T-cell (primary cell): Measurements from ENCODE around the gene LPCAT2. TPM values are rescaled to one million over a fixed set of nuclear protein-coding genes. Genes with fewer than 3 reads are reported as not detected.

Experiments used
- ATAC-seq, 4 experiments: fragments of 200-7000 bp in 3 of 4; fragments of 150-1000 bp in 1 of 4; cut with Tn5 transposase; replicated peaks in 1 of 4; 1 replicate in 3 of 4; 2 replicates in 1 of 4; pipeline ENCODE4 v1.10.0; 2021; ENCODE audit warnings: moderate library complexity in 3 of 4, mild to moderate bottlenecking in 2 of 4, moderate number of reproducible peaks in 1 of 4
- CTCF ChIA-PET, 2 donors: fragments of 300-600 bp; sonication (Branson Sonifier 250); formaldehyde crosslinking; loops; one replicate each; lab custom pipeline; 2022; ENCODE audit warnings: antibody characterized with exemption in 2 of 2; lab: Charles Lee
- POLR2A ChIA-PET, 2 donors: fragments of 300-600 bp; sonication (Branson Sonifier 250); formaldehyde crosslinking; loops; one replicate each; lab custom pipeline; 2022; ENCODE audit warnings: antibody characterized with exemption in 2 of 2; lab: Charles Lee
- DNase-seq, 35 experiments: peaks; one replicate each; pipeline versions ENCODE4 v3.0.0 to v3.0.0-alpha.2; 2013 to 2023
- H3K27ac ChIP-seq: one replicate; pipeline ENCODE4 v1.5.1; 2013; ENCODE audit warnings: low read length
- H3K27me3 ChIP-seq, 2 experiments: replicated peaks in 1 of 2; 1 replicate in 1 of 2; 2 replicates in 1 of 2; pipeline versions ENCODE4 v1.6.1 to v1.7.0; 2013; ENCODE audit warnings: low read length in 1 of 2, mixed read lengths in 1 of 2; ENCODE audit not compliant: control insufficient read depth in 2 of 2, insufficient read depth in 2 of 2; ENCODE audit errors: extremely low read depth in 1 of 2
- H3K36me3 ChIP-seq, 2 donors: 1 replicate in 1 of 2; 2 replicates in 1 of 2; pipeline versions ENCODE4 v1.6.1 to v1.7.0; 2013; ENCODE audit warnings: low read length in 1 of 2; ENCODE audit not compliant: control insufficient read depth in 2 of 2, insufficient read depth in 1 of 2; ENCODE audit errors: extremely low read depth in 1 of 2
- H3K4me1 ChIP-seq, 2 experiments: 1 replicate in 1 of 2; 2 replicates in 1 of 2; pipeline versions ENCODE4 v1.6.1 to v1.7.0; 2013; ENCODE audit warnings: low read length in 2 of 2, mixed read lengths in 1 of 2; ENCODE audit not compliant: insufficient read depth in 2 of 2, control insufficient read depth in 1 of 2; ENCODE audit errors: extremely low read depth in 1 of 2
- H3K4me3 ChIP-seq, 2 donors: 1 replicate in 1 of 2; 2 replicates in 1 of 2; pipeline versions ENCODE4 v1.5.1 to v1.7.0; 2013; ENCODE audit warnings: mild to moderate bottlenecking in 2 of 2, low read length in 1 of 2, moderate library complexity in 1 of 2; ENCODE audit not compliant: control insufficient read depth in 1 of 2; ENCODE audit errors: extremely low read depth in 1 of 2
- H3K9me3 ChIP-seq: 2 replicates; pipeline ENCODE4 v1.7.0; 2013
- H3K27ac Mint-ChIP-seq, 2 donors: one replicate each; pipeline ENCODE4 v1.8.0; 2020 to 2021; ENCODE audit warnings: mild to moderate bottlenecking in 2 of 2, mixed read lengths in 2 of 2
- H3K27me3 Mint-ChIP-seq, 2 donors: one replicate each; pipeline ENCODE4 v1.8.0; 2021 to 2022; ENCODE audit warnings: mixed read lengths in 2 of 2
- H3K36me3 Mint-ChIP-seq: one replicate; pipeline ENCODE4 v1.8.0; 2021; ENCODE audit warnings: mixed read lengths
- H3K4me1 Mint-ChIP-seq, 3 donors: one replicate each; pipeline ENCODE4 v1.8.0; 2020 to 2022; ENCODE audit warnings: mixed read lengths in 3 of 3, mild to moderate bottlenecking in 1 of 3
- H3K4me3 Mint-ChIP-seq, 3 donors: one replicate each; pipeline ENCODE4 v1.8.0; 2020 to 2022; ENCODE audit warnings: mild to moderate bottlenecking in 3 of 3, mixed read lengths in 3 of 3, moderate library complexity in 3 of 3
- H3K9me3 Mint-ChIP-seq, 3 donors: one replicate each; pipeline ENCODE4 v1.8.0; 2020 to 2022; ENCODE audit warnings: mixed read lengths in 3 of 3
- WGBS: methylation state at CpG from one replicate; pipeline ENCODE4 v1.1.5; 2013; ENCODE audit warnings: missing lambda C conversion rate; ENCODE audit not compliant: insufficient coverage; 5-methylcytosine and 5-hydroxymethylcytosine counted together
- total RNA-seq, 35 experiments: library from RNA in 6 of 35; stranded (reverse) in 6 of 35; fragments of 120-200 nt in 1 of 35; gene quantifications; one replicate each; pipeline versions ENCODE4 v1.2.1 to v1.2.4 and lab custom pipeline; 2013 to 2026

LPCAT2 gene
- total RNA-seq, 5 donors from 2014 or later (not counting 1 experiment from before 2014, with no cell fraction given): 0.25 to 1.1 (median 0.79) TPM

- Mint-ChIP-seq H3K27me3 (peaks cover 0 to 3% of the 10 kb centered on the region in 2 donors), H3K9me3 (no peaks in the 10 kb centered on the region), H3K4me1 (peaks cover 0 to 4% (median 0%) of the 10 kb centered on the region in 3 donors), H3K36me3 (no peaks in the 10 kb centered on the region), H3K4me3 (no peak overlapping the region), H3K27ac (no peak overlapping the region)
- H3K4me3 ChIP-seq: no peak overlapping the region
- no peak overlapping the region for H3K27ac ChIP-seq
- CTCF ChIA-PET: interaction anchor here in 1 of 2 donors (0.7 to 1.2 kb wide), 2 partner anchors 10 to 374 kb away, joined by 3 read pairs; no protein-coding TSS in a partner anchor
- ATAC-seq: no peak
- H3K4me1 ChIP-seq: peaks cover 0 to 3% of the 10 kb centered on the region in 2 experiments
- peaks cover 0 to 7% of the 10 kb centered on the region in 2 experiments for H3K27me3 ChIP-seq
- H3K9me3 ChIP-seq: no peaks in the 10 kb centered on the region
- POLR2A ChIA-PET: no interaction called here
- no peak for DNase-seq
- 90% methylated on average over 3 of the region's 3 CpGs for WGBS
- no peaks in the 10 kb centered on the region for H3K36me3 ChIP-seq
These were observed 41.0 kb upstream of the LPCAT2 start for GRCh38 chr16:55467898-55468297.

GRCh38 chr16:55468352-55468990, 40.4 kb upstream of the LPCAT2 start:
- Mint-ChIP-seq H3K27me3 (peaks cover 0 to 3% of the 10 kb centered on the region in 2 donors), H3K27ac (no peak overlapping the region), H3K36me3 (no peaks in the 10 kb centered on the region), H3K9me3 (no peaks in the 10 kb centered on the region), H3K4me3 (no peak overlapping the region), H3K4me1 (peaks cover 0 to 4% (median 0%) of the 10 kb centered on the region in 3 donors)
- ATAC-seq (no peak), DNase-seq (no peak)
- WGBS: 50% methylated on average over 3 of the region's 7 CpGs
- ChIA-PET POLR2A (no interaction called here), CTCF (interaction anchor here in 1 of 2 donors (0.7 to 1.2 kb wide), 2 partner anchors 9 to 373 kb away, joined by 3 read pairs; no protein-coding TSS in a partner anchor)
- Histone ChIP-seq H3K27ac (no peak overlapping the region), H3K4me1 (peaks cover 0 to 3% of the 10 kb centered on the region in 2 experiments), H3K4me3 (no peak overlapping the region), H3K27me3 (peaks cover 0 to 7% of the 10 kb centered on the region in 2 experiments), H3K9me3 (no peaks in the 10 kb centered on the region), H3K36me3 (no peaks in the 10 kb centered on the region)

GRCh38 chr16:55469821-55470532, 38.9 kb upstream of the LPCAT2 start:
- POLR2A ChIA-PET: no interaction called here
- CTCF ChIA-PET: interaction anchor here in 1 of 2 donors (1.1 kb wide), 1 partner anchor 9 kb away, joined by 5 read pairs; no protein-coding TSS in a partner anchor

DNA sequence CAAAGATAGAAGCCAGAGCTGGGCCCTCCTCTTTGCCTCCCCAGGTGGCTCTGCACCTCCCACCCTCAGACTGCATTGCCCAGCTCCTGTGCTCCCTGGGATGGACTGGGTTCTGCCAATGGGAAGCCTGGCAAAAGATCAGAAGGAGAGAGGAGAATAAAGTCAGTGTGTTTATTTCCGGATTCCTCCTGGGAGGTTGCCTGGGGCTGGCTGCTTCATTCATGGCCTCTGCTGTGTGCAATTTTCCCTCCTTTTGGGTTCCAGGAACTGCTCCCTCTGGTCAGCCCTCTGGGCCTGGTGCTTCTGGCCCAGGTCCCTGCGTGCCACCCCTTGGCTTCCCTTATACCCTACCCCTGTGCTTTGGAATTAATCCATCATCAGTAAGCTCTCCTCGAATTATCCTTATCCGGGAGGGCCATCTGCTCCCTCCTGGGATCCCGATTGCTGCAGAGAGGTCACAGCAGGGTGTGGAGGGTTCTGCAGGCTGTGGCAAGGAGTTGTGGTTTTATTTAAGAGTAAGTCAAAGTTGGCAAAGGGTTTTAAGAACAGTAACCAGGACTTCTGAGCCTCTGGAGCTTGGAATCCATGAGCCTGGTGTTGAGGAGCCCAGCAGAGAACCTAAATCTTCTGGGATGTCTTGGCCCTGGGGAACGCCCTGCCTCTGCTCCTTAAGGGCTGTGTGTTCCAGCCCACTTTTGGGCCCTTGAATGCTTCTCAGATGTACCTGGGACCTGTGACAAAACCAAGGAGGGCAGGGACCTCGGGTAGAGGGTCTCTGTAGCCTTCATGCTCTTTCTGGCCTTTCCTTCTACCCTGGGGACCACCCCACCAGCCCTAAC, 38.1 kb upstream of the LPCAT2 start:
- POLR2A ChIA-PET: no interaction called here
- CTCF ChIA-PET: interaction anchor here in 1 of 2 donors (1.1 kb wide), 1 partner anchor 10 kb away, joined by 5 read pairs; no protein-coding TSS in a partner anchor
- H3K9me3 Mint-ChIP-seq: no peaks in the 10 kb centered on the region
- no peaks in the 10 kb centered on the region for H3K36me3 Mint-ChIP-seq
- no peak overlapping the region for H3K27ac ChIP-seq
- DNase-seq (no peak), ATAC-seq (no peak)
- H3K4me3 ChIP-seq: no peak overlapping the region
- WGBS: 64% methylated on average over 3 of the region's 7 CpGs
- H3K9me3 ChIP-seq: no peaks in the 10 kb centered on the region
- no peaks in the 10 kb centered on the region for H3K36me3 ChIP-seq
- no peaks in the 10 kb centered on the region for H3K4me1 Mint-ChIP-seq
- peaks cover 0 to 7% of the 10 kb centered on the region in 2 experiments for H3K27me3 ChIP-seq
- H3K27ac Mint-ChIP-seq: no peak overlapping the region
- no peak overlapping the region for H3K4me3 Mint-ChIP-seq
- H3K4me1 ChIP-seq: no peaks in the 10 kb centered on the region
- H3K27me3 Mint-ChIP-seq: peaks cover 0 to 5% of the 10 kb centered on the region in 2 donors

More at GRCh38 chr16:55469821-55470532, 38.9 kb upstream of the LPCAT2 start:
- Histone ChIP-seq H3K36me3 (no peaks in the 10 kb centered on the region), H3K9me3 (no peaks in the 10 kb centered on the region), H3K4me1 (peaks cover 0 to 3% of the 10 kb centered on the region in 2 experiments), H3K4me3 (no peak overlapping the region), H3K27me3 (peaks cover 0 to 7% of the 10 kb centered on the region in 2 experiments), H3K27ac (no peak overlapping the region)
- ATAC-seq (no peak), DNase-seq (no peak)
- Mint-ChIP-seq H3K4me3 (no peak overlapping the region), H3K27ac (no peak overlapping the region), H3K27me3 (peaks cover 0 to 4% of the 10 kb centered on the region in 2 donors), H3K36me3 (no peaks in the 10 kb centered on the region), H3K9me3 (no peaks in the 10 kb centered on the region), H3K4me1 (peaks cover 0 to 4% (median 0%) of the 10 kb centered on the region in 3 donors)
- 88% methylated on average over 3 of the region's 9 CpGs for WGBS

GRCh38 chr16:55471448-55472097, 37.3 kb upstream of the LPCAT2 start:
- no peak overlapping the region for H3K4me3 Mint-ChIP-seq
- no peak overlapping the region for H3K4me3 ChIP-seq
- H3K9me3 Mint-ChIP-seq: no peaks in the 10 kb centered on the region
- peaks cover 0 to 4% of the 10 kb centered on the region in 2 experiments for H3K27me3 ChIP-seq
- POLR2A ChIA-PET: no interaction called here
- ATAC-seq: no peak
- H3K36me3 Mint-ChIP-seq: no peaks in the 10 kb centered on the region
- no peak for DNase-seq
- H3K36me3 ChIP-seq: no peaks in the 10 kb centered on the region
- H3K27me3 Mint-ChIP-seq: peaks cover under 1 to 9% of the 10 kb centered on the region in 2 donors
- H3K27ac ChIP-seq: no peak overlapping the region
- no peak overlapping the region for H3K27ac Mint-ChIP-seq
- H3K4me1 ChIP-seq: no peaks in the 10 kb centered on the region
- no CpG with 5 or more reads among the region's 4 CpGs for WGBS
- no peaks in the 10 kb centered on the region for H3K9me3 ChIP-seq
- CTCF ChIA-PET: no interaction called here
- H3K4me1 Mint-ChIP-seq: no peaks in the 10 kb centered on the region
